HCT116 (cell line): ENCODE measurements around the gene PEAK3.
"Not testable (repeated sequence)": the region's sequence is repeated elsewhere in the genome, so short reads cannot be mapped to it uniquely, and the experiment has no call there.

Source experiments
- CEBPB ChIP-seq: IDR thresholded peaks from 2 replicates; pipeline ENCODE4 v1.6.1; 2012; ENCODE audit warnings: low read depth
- CTCF ChIP-seq, 3 experiments: fragments of 200-600 bp in 1 of 3; sonication (generic) in 1 of 3; IDR thresholded peaks in 2 of 3; conservative IDR thresholded peaks in 1 of 3; 2 replicates each; pipeline ENCODE4 v1.5.1; 2012 to 2017; ENCODE audit warnings: low read depth in 2 of 3, low read length in 2 of 3, antibody characterized with exemption in 1 of 3, borderline replicate concordance in 1 of 3, control low read depth in 1 of 3, mild to moderate bottlenecking in 1 of 3, mixed read lengths in 1 of 3, mixed run types in 1 of 3, moderate library complexity in 1 of 3; ENCODE audit not compliant: insufficient read depth in 1 of 3
- EGR1 ChIP-seq: IDR thresholded peaks from 2 replicates; pipeline ENCODE4 v1.6.1; 2012; ENCODE audit warnings: low read depth
- ELF1 ChIP-seq: IDR thresholded peaks from 2 replicates; pipeline ENCODE4 v1.6.1; 2012; ENCODE audit warnings: low read depth, borderline replicate concordance
- MAX ChIP-seq: IDR thresholded peaks from 2 replicates; pipeline ENCODE4 v1.6.1; 2012
- POLR2A ChIP-seq: IDR thresholded peaks from 2 replicates; pipeline ENCODE4 v1.7.0; 2011; ENCODE audit warnings: borderline replicate concordance; ENCODE audit not compliant: insufficient read depth, insufficient read length; ENCODE audit errors: extremely low read depth
- POLR2AphosphoS5 ChIP-seq: IDR thresholded peaks from 2 replicates; pipeline ENCODE4 v1.6.1; 2011; ENCODE audit warnings: mild to moderate bottlenecking, low read depth, low read length, moderate library complexity
- RAD21 ChIP-seq: IDR thresholded peaks from 2 replicates; pipeline ENCODE4 v1.6.1; 2012; ENCODE audit warnings: low read depth, mild to moderate bottlenecking
- SIN3A ChIP-seq: IDR thresholded peaks from 2 replicates; pipeline ENCODE4 v1.6.1; 2012; ENCODE audit warnings: low read depth
- YY1 ChIP-seq: IDR thresholded peaks from 2 replicates; pipeline ENCODE4 v1.6.1; 2011; ENCODE audit warnings: low read length, low read depth, moderate library complexity, mild to moderate bottlenecking; ENCODE audit not compliant: insufficient replicate concordance; ENCODE audit errors: extremely low read depth

- TF ChIP-seq SIN3A; CTCF (IDR thresholded peaks at IDR 0.05 in 2 of 3, conservative IDR thresholded peaks at IDR 0.05 in 1 of 3; ENCODE audit: borderline replicate concordance in 1 of 3, insufficient read depth in 1 of 3, low read depth in 2 of 3, low read length in 2 of 3); MAX; CEBPB; POLR2A; RAD21; EGR1; POLR2AphosphoS5; YY1; ELF1: not testable (repeated sequence)
Observed at GRCh38 chr19:2281265-2282061, 512 bp downstream of the PEAK3 start.
